Measurements from ENCODE around the gene MARCHF10. TPM values are rescaled to one million over a fixed set of nuclear protein-coding genes. Genes with fewer than 3 reads are reported as not detected.

Gene MARCHF10
- total and polyA plus RNA-seq, 2 of the 4 experiments (the other 2 are of a cell fraction): 0.18 to 0.74 TPM

DNA sequence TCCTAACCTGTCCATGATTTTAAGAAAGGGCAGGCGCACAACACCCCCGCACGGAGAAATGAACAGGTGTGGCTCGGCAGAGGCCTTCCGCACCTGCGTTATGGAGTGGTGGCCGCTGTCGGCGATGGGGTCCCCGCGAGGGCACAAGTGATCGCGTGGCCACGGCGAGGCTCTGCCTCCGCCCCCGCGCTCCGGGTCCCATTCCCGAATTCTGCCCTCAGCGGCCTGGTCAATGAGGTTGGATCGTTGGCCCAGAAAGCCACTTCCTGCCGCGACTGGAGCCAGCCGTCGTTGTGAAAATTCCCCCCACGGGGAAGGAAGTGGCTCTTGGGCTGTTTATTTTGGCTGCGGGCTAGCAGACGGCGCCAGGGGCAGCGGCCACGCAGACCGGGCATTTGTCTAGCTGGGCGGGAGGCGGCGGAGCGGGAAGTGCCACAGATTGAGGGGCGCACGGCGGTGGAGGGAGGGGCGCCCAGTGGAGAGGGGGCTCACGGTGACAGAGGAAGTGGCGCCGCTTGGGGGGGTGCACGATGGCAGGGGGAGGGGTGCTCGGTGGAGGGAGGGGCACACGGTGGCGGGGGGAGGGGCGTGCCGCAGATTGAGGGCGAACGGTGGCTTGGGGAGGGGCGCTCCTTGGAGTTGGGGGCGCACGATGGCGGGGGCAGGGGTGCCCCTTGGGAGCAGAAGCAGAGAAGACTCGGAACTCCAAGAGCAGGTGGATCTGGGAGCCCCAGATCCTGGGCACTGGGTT lies 155.7 kb downstream of the MARCHF10 start:
- Histone ChIP-seq H3K9me3 (ENCODE audit: control insufficient read depth, insufficient read depth, low read length) (no peaks in the 10 kb centered on the region), H2AFZ (replicated peaks; ENCODE audit: low read length, poor library complexity) (peak overlapping the region; percentile 88), H3K4me3 (ENCODE audit: insufficient read depth, low read depth, low read length) (peak overlapping the region; percentile 34), H2BK15ac (ENCODE audit: low read depth, low read length) (peak overlapping the region; percentile 86; the same call in 1 of the 3 replicates), H4K20me1 (ENCODE audit: insufficient read depth, low read length) (peaks cover 55% of the 10 kb centered on the region), H4K91ac (ENCODE audit: insufficient read depth, low read depth, low read length) (peak overlapping the region; percentile 93), H3K9me1 (ENCODE audit: insufficient read depth, low read length) (peaks cover 46% of the 10 kb centered on the region), H3K4me2 (ENCODE audit: low read depth, low read length) (peak overlapping the region; percentile 90), H2AK9ac (replicated peaks; ENCODE audit: low read depth, low read length, poor library complexity) (peak overlapping the region; percentile 97), H3K36me3 (ENCODE audit: control insufficient read depth, insufficient read depth, low read length) (peaks cover 10% of the 10 kb centered on the region), H2BK120ac (ENCODE audit: low read depth, low read length) (peak overlapping the region; percentile 95), H3K56ac (ENCODE audit: extremely low read depth, insufficient read depth, low read length) (peak overlapping the region; percentile 90), H3K4me1 (ENCODE audit: control insufficient read depth, insufficient read depth, low read length) (peaks cover 36% of the 10 kb centered on the region), H2BK20ac (ENCODE audit: low read depth, low read length) (peak overlapping the region; percentile 75), H2BK5ac (ENCODE audit: low read depth, low read length, poor library complexity, severe bottlenecking) (peak overlapping the region; percentile 76), H4K8ac (ENCODE audit: low read depth in 2 of 2, low read length in 2 of 2) (peak overlapping the region; percentile 68 to 88), H3K27me3 (ENCODE audit: control insufficient read depth, insufficient read depth, low read length) (no peaks in the 10 kb centered on the region), H3K23ac (ENCODE audit: low read depth, low read length) (peak overlapping the region; percentile 83), H3K4ac (ENCODE audit: low read depth, low read length) (peak overlapping the region; percentile 98), H2AK5ac (ENCODE audit: low read depth, low read length) (peak overlapping the region; percentile 97), H3K18ac (ENCODE audit: low read depth, low read length) (peak overlapping the region; percentile 57), H3K79me1 (ENCODE audit: low read depth in 1 of 2, low read length in 2 of 2) (peaks cover 30 to 95% of the 10 kb centered on the region in 2 experiments), H4K5ac (ENCODE audit: low read depth, low read length) (peak overlapping the region; percentile 9), H3K9ac (ENCODE audit: low read depth, low read length) (peak overlapping the region; percentile 21), H3K27ac (ENCODE audit: insufficient read depth, low read length) (peak overlapping the region; percentile 60), H3K14ac (replicated peaks; ENCODE audit: low read depth, low read length) (peak overlapping the region; percentile 97)
- DNase-seq (peak; percentile 75), ATAC-seq (ENCODE audit: low read depth) (peak; percentile 21)
- dilution Hi-C loops (cut with HindIII; ENCODE audit: low sequenced_read_pairs, unreplicated experiment) (no loop called here), intact Hi-C loops (cut with micrococcal nuclease) (loop anchor here (10.0 kb wide), 1 partner anchor 98 kb away; no protein-coding TSS in a partner anchor), in situ Hi-C loops (cut with MboI; ENCODE audit: low sequenced_read_pairs) (no loop called here)
- CTCF ChIA-PET: no interaction called here
- no TSS peak for BruUV-seq (replicated peaks)
- 15% methylated on average over 22 of the region's 57 CpGs; no CpG with 5 or more reads in 1 of the 2 experiments for WGBS, 2 experiments (ENCODE audit: extremely low coverage in 2 of 2, insufficient read length in 1 of 2)
- POLR2A ChIA-PET (ENCODE audit: unreplicated experiment): interaction anchor here (0.5 kb wide), 1 partner anchor 9 kb away, joined by 7 read pairs; no protein-coding TSS in a partner anchor
- TF ChIP-seq NFE2L2 (IDR thresholded peaks at IDR 0.05; ENCODE audit: low read depth, low read length): no peak
- peak; percentile 42; the same call in 1 of the 2 replicates for TF ChIP-seq CEBPB (IDR thresholded peaks at IDR 0.05; ENCODE audit: low read depth, low read length)
- TF ChIP-seq, protein P1, sequence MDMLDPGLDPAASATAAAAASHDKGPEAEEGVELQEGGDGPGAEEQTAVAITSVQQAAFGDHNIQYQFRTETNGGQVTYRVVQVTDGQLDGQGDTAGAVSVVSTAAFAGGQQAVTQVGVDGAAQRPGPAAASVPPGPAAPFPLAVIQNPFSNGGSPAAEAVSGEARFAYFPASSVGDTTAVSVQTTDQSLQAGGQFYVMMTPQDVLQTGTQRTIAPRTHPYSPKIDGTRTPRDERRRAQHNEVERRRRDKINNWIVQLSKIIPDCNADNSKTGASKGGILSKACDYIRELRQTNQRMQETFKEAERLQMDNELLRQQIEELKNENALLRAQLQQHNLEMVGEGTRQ (IDR thresholded peaks at IDR 0.05; ENCODE audit: low read depth, low read length): no peak
- TF ChIP-seq BHLHE40 (IDR thresholded peaks at IDR 0.05; ENCODE audit: low read depth, low read length): no peak
- TF ChIP-seq MAZ (IDR thresholded peaks at IDR 0.05; ENCODE audit: borderline replicate concordance, low read depth, low read length): peak; percentile 62
- 0 out of 2 replicates have a peak, but pooled peaks have one; percentile 18 for TF ChIP-seq FOS (IDR thresholded peaks at IDR 0.05; ENCODE audit: low read depth, low read length)
- no peak for TF ChIP-seq MAFK (IDR thresholded peaks at IDR 0.05; ENCODE audit: low read depth, low read length)
- TF ChIP-seq CHD1 (IDR thresholded peaks at IDR 0.05; ENCODE audit: low read depth, low read length): no peak
- no peak for TF ChIP-seq SMC3 (IDR thresholded peaks at IDR 0.05; ENCODE audit: low read depth, low read length)
- TF ChIP-seq MXI1 (IDR thresholded peaks at IDR 0.05; ENCODE audit: borderline replicate concordance, low read depth, low read length): no peak
- TF ChIP-seq, protein P2, sequence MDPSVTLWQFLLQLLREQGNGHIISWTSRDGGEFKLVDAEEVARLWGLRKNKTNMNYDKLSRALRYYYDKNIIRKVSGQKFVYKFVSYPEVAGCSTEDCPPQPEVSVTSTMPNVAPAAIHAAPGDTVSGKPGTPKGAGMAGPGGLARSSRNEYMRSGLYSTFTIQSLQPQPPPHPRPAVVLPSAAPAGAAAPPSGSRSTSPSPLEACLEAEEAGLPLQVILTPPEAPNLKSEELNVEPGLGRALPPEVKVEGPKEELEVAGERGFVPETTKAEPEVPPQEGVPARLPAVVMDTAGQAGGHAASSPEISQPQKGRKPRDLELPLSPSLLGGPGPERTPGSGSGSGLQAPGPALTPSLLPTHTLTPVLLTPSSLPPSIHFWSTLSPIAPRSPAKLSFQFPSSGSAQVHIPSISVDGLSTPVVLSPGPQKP (IDR thresholded peaks at IDR 0.05; ENCODE audit: borderline replicate concordance, low read depth, low read length): no peak
- TF ChIP-seq, protein P3, sequence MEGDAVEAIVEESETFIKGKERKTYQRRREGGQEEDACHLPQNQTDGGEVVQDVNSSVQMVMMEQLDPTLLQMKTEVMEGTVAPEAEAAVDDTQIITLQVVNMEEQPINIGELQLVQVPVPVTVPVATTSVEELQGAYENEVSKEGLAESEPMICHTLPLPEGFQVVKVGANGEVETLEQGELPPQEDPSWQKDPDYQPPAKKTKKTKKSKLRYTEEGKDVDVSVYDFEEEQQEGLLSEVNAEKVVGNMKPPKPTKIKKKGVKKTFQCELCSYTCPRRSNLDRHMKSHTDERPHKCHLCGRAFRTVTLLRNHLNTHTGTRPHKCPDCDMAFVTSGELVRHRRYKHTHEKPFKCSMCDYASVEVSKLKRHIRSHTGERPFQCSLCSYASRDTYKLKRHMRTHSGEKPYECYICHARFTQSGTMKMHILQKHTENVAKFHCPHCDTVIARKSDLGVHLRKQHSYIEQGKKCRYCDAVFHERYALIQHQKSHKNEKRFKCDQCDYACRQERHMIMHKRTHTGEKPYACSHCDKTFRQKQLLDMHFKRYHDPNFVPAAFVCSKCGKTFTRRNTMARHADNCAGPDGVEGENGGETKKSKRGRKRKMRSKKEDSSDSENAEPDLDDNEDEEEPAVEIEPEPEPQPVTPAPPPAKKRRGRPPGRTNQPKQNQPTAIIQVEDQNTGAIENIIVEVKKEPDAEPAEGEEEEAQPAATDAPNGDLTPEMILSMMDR (conservative IDR thresholded peaks at IDR 0.05; ENCODE audit: low read depth, low read length): no peak
- TF ChIP-seq POLR2A (IDR thresholded peaks at IDR 0.05; ENCODE audit: low read depth, low read length): no peak
- TF ChIP-seq RAD21 (IDR thresholded peaks at IDR 0.05; ENCODE audit: low read length): no peak

Measured in IMR-90 (cell line).